COLO668 (cell line): ENCODE results near the gene PCDHA8.
A peak's percentile ranks its signal among the peaks of the same experiment; 100 is the strongest.
"Not testable (repeated sequence)": the region's sequence is repeated elsewhere in the genome, so short reads cannot be mapped to it uniquely, and the experiment has no call there.

ENCODE experiments used
- DNase-seq: peaks from one replicate; lab custom pipeline; 2025; ENCODE audit not compliant: unreplicated experiment; lab: John Stamatoyannopoulos, UW

Gene PCDHA8

DNA sequence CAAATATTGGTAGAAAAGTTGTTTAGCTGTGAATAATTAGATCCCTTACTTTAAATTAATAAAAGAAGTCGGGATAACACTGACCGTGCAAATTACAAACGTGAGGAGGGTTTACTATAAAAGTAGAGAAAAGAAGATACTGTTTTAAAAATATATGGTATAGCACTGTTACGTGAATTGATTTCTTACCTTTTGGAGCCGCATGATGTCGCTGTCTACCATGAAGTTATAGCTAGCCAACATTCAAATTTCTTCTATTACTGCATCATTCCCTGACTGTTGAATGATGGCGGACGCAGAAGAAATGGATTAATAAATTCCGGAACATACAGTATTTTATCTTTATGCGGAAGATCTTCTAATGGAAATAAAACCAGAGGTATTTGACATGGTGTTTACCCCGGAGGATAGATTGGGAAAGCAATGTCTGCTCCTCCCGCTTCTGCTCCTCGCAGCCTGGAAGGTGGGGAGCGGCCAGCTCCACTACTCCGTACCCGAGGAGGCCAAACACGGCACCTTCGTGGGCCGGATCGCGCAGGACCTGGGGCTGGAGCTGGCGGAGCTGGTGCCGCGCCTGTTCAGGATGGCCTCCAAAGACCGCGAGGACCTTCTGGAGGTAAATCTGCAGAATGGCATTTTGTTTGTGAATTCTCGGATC lies 13.2 kb upstream of the PCDHA8 start, which contains the start of gene PCDHA6:
Gene PCDHA6 (plus strand): TSS at position 257 of the 658 bp plus-strand sequence. CDS start 132 bp downstream, at position 389.
- DNase-seq = no peak

DNA sequence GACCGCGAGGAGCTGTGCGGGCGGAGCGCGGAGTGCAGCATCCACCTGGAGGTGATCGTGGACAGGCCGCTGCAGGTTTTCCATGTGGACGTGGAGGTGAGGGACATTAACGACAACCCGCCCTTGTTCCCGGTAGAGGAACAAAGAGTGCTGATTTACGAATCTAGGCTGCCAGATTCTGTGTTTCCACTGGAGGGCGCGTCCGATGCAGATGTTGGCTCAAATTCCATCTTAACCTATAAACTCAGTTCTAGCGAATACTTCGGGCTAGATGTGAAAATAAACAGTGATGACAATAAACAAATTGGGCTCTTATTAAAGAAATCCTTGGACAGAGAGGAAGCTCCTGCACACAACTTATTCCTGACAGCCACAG lies 12.6 kb upstream of the PCDHA8 start:
- no peak for DNase-seq

DNA sequence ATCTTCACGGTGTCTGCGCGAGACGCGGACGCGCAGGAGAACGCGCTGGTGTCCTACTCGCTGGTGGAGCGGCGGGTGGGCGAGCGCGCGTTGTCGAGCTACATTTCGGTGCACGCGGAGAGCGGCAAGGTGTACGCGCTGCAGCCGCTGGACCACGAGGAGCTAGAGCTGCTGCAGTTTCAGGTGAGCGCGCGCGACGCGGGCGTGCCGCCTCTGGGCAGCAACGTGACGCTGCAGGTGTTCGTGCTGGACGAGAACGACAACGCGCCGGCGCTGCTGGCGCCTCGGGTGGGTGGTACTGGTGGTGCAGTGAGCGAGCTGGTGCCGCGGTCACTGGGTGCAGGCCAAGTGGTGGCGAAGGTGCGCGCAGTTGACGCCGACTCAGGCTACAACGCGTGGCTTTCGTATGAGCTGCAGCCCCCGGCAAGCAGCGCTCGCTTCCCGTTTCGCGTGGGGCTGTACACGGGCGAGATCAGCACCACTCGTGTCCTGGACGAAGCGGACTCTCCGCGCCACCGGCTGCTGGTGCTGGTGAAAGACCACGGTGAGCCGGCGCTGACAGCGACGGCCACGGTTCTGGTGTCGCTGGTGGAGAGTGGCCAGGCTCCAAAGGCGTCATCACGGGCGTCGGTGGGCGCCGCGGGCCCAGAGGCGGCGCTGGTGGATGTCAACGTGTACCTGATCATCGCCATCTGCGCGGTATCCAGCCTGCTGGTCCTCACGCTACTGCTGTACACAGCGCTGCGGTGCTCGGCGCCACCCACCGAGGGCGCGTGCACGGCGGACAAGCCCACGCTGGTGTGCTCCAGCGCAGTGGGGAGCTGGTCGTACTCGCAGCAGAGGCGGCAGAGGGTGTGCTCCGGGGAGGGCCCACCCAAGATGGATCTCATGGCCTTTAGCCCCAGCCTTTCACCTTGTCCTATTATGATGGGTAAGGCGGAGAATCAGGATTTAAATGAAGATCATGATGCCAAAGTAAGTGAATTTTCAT lies 11.2 kb upstream of the PCDHA8 start:
- not testable (repeated sequence) for DNase-seq

DNA sequence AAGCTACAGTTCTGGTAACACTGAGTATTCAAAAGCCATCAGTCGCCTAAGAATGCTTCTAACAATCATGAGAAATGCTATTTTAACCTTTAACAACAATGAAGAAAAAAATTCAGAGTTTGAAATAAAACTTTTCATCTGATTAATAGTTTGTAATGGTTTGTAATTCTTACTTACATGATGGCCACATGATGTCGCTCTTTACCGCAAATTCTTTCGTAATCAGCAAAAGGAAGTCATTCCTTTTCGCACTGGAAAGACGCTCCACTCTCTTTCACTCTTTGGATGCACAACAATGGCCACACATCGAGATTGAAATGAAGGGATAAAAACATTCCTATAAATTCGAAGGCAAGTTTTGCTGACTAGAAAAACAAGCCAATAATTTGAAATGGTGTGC lies 7.0 kb upstream of the PCDHA8 start, which contains the start of gene PCDHA7:
Gene PCDHA7 (plus strand): TSS at position 277 of the 400 bp plus-strand sequence. CDS start 115 bp downstream, at position 392.
- DNase-seq = no peak

DNA sequence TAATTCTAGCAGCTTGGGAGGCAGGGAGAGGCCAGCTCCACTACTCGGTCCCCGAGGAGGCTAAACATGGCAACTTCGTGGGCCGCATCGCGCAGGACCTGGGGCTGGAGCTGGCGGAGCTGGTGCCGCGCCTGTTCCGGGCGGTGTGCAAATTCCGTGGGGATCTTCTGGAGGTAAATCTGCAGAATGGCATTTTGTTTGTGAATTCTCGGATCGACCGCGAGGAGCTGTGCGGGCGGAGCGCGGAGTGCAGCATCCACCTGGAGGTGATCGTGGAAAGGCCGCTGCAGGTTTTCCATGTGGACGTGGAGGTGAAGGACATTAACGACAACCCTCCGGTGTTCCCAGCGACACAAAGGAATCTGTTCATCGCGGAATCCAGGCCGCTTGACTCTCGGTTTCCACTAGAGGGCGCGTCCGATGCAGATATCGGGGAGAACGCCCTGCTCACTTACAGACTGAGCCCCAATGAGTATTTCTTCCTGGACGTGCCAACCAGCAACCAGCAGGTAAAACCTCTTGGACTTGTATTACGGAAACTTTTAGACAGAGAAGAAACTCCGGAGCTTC lies 6.5 kb upstream of the PCDHA8 start:
- not testable (repeated sequence) for DNase-seq

DNA sequence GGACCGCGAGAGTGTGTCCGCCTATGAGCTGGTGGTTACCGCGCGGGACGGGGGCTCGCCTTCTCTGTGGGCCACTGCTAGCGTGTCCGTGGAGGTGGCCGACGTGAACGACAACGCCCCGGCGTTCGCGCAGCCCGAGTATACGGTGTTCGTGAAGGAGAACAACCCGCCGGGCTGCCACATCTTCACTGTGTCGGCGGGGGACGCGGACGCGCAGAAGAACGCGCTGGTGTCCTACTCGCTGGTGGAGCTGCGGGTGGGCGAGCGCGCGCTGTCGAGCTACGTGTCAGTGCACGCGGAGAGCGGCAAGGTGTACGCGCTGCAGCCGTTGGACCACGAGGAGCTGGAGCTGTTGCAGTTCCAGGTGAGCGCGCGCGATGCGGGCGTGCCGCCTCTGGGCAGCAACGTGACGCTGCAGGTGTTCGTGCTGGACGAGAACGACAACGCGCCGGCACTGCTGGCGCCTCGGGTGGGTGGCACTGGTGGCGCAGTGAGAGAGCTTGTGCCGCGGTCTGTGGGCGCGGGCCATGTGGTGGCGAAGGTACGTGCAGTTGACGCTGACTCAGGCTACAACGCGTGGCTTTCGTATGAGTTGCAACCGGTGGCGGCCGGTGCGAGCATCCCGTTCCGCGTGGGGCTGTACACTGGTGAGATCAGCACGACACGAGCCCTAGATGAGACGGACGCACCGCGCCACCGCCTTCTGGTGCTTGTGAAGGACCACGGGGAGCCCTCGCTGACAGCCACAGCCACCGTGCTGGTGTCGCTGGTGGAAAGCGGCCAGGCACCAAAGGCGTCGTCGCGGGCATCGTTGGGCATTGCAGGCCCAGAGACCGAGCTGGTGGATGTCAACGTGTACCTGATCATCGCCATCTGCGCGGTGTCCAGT lies 5.1 kb upstream of the PCDHA8 start:
- no peak for DNase-seq

DNA sequence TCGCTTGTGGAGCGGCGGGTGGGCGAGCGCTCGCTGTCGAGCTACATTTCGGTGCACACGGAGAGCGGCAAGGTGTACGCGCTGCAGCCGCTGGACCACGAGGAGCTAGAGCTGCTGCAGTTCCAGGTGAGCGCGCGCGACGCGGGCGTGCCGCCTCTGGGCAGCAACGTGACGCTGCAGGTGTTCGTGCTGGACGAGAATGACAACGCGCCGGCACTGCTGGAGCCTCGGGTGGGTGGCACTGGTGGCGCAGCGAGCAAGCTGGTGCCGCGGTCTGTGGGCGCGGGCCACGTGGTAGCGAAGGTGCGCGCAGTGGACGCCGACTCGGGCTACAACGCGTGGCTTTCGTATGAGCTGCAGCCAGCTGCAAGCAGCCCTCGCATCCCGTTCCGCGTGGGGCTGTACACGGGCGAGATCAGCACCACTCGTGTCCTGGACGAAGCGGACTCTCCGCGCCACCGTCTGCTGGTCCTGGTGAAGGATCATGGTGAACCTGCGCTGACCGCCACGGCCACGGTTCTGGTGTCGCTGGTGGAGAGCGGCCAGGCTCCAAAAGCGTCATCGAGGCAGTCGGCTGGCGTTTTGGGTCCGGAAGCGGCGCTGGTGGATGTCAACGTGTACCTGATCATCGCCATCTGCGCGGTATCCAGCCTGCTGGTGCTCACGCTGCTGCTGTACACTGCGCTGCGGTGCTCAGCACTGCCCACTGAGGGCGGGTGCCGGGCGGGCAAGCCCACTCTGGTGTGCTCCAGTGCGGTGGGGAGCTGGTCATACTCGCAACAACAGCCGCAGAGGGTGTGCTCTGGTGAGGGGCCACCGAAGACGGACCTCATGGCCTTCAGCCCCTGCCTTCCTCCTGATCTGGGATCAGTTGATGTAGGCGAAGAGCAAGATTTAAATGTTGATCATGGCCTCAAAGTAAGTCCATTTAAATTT lies 2.1 kb downstream of the PCDHA8 start:
- DNase-seq = no peak

DNA sequence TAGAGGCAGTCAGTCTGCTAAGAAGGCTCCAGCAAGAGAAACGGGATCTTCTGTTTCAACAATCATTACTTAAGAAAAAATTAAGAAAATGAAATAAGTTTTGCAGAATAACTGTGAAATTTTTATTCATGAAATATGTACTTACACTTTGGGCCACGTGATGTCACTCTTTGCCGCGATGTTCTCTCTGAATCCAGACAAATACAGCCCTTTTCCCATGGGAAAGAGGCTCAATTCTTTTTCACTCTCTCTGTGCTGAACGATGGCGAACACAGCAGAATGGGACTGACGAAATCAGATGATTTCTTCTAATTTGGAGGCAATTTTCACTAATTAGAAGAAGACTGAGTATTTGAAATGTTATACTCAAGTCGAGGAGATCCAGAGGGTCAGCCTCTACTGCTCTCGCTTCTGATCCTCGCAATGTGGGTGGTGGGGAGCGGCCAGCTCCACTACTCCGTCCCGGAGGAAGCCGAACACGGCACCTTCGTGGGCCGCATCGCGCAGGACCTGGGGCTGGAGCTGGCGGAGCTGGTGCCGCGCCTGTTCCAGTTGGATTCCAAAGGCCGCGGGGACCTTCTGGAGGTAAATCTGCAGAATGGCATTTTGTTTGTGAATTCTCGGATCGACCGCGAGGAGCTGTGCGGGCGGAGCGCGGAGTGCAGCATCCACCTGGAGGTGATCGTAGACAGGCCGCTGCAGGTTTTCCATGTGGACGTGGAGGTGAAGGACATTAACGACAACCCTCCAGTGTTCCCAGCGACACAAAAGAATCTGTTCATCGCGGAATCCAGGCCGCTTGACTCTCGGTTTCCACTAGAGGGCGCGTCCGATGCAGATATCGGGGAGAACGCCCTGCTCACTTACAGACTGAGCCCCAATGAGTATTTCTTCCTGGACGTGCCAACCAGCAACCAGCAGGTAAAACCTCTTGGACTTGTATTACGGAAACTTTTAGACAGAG lies 7.4 kb downstream of the PCDHA8 start, which contains the start of gene PCDHA9:
Gene PCDHA9 (plus strand): TSS at position 244 of the 964 bp plus-strand sequence. CDS start 114 bp downstream, at position 358.
- DNase-seq = not testable (repeated sequence)

DNA sequence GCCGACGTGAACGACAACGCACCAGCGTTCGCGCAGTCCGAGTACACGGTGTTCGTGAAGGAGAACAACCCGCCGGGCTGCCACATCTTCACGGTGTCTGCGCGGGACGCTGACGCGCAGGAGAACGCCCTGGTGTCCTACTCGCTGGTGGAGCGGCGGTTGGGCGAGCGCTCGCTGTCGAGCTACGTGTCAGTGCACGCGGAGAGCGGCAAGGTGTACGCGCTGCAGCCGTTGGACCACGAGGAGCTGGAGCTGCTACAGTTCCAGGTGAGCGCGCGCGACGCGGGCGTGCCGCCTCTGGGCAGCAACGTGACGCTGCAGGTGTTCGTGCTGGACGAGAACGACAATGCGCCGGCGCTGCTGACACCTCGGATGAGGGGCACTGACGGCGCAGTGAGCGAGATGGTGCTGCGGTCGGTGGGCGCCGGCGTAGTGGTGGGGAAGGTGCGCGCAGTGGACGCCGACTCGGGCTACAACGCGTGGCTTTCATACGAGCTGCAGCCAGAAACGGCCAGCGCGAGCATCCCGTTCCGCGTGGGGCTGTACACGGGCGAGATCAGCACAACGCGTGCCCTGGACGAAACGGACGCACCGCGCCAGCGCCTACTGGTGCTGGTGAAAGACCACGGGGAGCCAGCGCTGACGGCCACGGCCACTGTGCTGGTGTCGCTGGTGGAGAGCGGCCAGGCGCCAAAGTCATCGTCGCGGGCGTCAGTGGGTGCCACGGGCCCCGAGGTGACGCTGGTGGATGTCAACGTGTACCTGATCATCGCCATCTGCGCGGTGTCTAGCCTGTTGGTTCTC lies 9.0 kb downstream of the PCDHA8 start:
- DNase-seq = not testable (repeated sequence)

DNA sequence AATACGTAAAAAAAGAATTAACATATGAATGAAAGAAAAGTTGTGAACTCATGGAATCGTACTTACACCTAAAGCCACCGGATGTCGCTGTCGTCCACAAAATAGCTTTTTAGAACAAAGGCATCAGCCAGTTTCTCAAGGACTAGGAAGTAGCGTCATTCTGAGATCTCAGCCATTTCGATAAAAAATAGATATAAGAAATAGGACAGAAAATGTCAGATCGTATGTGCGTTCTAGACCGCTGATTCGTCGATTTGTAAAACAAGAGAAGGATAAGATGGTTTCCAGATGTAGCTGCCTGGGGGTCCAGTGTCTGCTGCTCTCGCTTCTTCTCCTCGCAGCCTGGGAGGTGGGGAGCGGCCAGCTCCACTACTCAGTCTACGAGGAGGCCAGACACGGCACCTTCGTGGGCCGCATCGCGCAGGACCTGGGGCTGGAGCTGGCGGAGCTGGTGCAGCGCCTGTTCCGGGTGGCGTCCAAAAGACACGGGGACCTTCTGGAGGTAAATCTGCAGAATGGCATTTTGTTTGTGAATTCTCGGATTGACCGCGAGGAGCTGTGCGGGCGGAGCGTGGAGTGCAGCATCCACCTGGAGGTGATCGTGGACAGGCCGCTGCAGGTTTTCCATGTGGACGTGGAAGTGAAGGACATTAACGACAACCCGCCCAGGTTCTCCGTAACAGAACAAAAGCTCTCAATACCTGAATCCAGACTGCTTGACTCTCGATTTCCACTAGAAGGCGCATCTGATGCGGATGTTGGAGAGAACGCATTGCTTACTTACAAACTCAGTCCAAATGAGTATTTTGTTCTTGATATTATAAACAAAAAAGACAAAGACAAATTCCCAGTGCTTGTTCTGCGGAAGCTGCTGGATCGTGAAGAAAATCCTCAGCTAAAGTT lies 15.0 kb downstream of the PCDHA8 start, which contains the start of gene PCDHA10:
Gene PCDHA10 (plus strand): TSS at position 126 of the 903 bp plus-strand sequence. CDS start 152 bp downstream, at position 278.
- DNase-seq = no peak

DNA sequence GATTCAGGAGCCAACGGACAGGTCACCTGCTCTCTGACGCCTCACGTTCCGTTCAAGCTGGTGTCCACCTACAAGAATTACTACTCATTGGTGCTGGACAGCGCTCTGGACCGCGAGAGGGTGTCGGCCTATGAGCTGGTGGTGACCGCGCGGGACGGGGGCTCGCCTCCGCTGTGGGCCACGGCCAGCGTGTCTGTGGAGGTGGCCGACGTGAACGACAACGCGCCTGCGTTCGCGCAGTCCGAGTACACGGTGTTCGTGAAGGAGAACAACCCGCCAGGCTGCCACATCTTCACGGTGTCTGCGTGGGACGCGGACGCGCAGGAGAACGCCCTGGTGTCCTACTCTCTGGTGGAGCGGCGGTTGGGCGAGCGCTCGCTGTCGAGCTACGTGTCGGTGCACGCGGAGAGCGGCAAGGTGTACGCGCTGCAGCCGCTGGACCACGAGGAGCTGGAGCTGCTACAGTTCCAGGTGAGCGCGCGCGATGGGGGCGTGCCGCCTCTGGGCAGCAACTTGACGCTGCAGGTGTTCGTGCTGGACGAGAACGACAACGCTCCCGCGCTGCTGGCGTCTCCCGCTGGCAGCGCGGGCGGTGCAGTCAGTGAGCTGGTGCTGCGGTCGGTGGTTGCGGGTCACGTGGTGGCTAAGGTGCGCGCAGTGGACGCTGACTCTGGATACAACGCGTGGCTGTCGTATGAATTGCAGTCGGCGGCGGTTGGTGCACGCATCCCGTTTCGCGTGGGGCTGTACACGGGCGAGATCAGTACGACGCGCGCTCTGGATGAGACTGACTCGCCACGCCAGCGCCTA lies 16.4 kb downstream of the PCDHA8 start:
- DNase-seq = no peak

DNA sequence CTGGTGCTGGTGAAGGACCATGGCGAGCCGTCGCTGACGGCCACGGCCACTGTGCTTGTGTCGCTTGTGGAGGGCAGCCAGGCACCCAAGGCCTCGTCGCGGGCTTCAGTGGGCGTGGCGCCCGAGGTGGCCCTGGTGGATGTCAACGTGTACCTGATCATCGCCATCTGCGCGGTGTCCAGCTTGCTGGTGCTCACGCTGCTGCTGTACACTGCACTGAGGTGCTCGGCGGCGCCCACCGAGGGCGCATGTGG lies 16.9 kb downstream of the PCDHA8 start:
- no peak for DNase-seq

DNA sequence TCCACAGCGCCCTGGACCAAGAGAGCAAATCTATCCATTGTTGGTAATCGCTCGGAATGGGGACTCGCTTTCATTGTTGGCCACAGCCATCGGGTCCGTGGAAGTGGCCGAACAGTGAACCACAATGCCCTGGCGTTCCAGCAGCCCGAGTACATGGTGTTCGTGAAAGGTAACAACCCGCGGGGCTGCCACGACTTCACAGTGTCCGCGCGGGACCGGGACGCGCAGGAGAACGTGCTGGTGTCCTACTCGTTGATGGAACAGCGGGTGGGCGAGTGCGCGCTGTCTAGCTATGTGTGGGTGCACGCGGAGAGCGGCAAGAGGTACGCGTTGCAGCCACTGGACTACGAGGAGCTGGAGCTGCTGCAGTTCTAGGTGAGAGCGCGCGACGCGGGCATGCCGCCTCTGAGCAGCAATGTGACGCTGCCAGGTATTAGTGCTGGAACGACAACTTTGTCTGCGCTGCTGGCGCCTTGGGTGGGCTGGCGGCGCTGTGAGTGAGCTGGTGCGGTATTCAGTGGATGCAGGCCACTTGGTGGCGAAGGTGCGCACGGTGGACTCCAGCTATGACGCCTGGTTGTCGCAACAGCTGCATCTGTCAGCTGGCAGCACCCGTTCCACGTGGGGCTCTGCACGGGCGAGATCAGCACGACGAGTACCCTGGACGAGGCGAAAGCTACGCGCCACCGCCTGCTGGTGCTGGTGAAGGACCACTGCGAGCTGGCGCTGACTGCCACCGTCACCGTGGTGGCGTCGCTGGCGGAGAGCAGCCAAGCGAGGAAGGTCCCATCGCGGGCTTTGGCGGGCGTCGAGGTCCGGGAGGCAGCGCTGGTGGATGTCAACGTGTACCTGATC lies 21.7 kb downstream of the PCDHA8 start:
- no peak for DNase-seq

DNA sequence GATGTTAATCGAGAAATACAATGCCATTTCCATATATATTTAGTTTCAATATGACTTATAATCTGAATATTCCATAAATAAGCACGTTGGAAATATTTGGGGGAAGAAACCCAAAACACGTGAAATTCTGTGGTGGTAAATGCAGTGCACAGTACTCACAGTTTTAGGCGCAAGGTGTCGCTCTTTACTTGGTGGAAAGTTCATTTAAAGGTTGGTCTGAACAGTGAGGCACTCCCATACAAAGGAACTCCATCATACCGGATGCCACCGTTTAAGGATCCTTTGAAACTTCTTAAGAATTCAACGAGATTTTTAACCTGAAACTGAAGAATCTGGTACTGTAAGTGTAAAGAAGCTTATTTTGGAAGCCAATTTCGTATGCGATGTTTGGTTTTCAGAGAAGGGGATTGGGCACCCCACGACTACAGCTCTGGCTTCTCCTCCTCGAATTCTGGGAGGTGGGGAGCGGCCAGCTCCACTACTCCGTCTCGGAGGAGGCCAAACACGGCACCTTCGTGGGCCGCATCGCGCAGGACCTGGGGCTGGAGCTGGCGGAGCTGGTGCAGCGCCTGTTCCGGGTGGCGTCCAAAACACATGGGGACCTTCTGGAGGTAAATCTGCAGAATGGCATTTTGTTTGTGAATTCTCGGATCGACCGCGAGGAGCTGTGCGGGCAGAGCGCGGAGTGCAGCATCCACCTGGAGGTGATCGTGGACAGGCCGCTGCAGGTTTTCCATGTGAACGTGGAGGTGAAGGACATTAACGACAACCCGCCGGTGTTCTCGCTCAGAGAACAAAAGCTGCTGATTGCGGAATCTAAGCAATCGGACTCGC lies 28.0 kb downstream of the PCDHA8 start, which contains the start of gene PCDHA11:
Gene PCDHA11 (plus strand): TSS at position 237 of the 834 bp plus-strand sequence. CDS start 147 bp downstream, at position 384.
- peak; percentile 38 for DNase-seq
